Stimulated activated CD8-positive, alpha-beta memory T cell treated with anti-CD3 and anti-CD28 coated beads, Interleukin-2, amount 100 ng/mL, for 48 hours (primary cell): ENCODE results near the gene NACA2.
A peak's percentile ranks its signal among the peaks of the same experiment; 100 is the strongest.
"Not testable (repeated sequence)": the region's sequence is repeated elsewhere in the genome, so short reads cannot be mapped to it uniquely, and the experiment has no call there.

Source experiments
- DNase-seq, 2 donors: peaks; one replicate each; pipeline ENCODE4 v3.0.0-alpha.2; 2020; ENCODE audit warnings: low read depth in 2 of 2

The NACA2 gene

GRCh38 chr17:61591018-61591417 lies at the start of gene NACA2:
Gene NACA2, minus strand, starts transcription at chr17:61591219. Its CDS starts 39 bp downstream, at chr17:61591180.
- DNase-seq: no peak

GRCh38 chr17:61639818-61640217 lies 48.8 kb upstream of the NACA2 start:
- DNase-seq: no peak

- DNase-seq: no peak
Measured at GRCh38 chr17:61638087-61638486, 47.1 kb upstream of the NACA2 start.

- DNase-seq: peak; percentile 4 to 34
Measured at GRCh38 chr17:61635913-61636432, 45.0 kb upstream of the NACA2 start.

- no peak for DNase-seq
Measured at GRCh38 chr17:61634942-61635538, 44.0 kb upstream of the NACA2 start.

GRCh38 chr17:61634011-61634539 lies 43.1 kb upstream of the NACA2 start:
- no peak for DNase-seq

- DNase-seq: no peak
Measured at GRCh38 chr17:61632826-61633225, 41.8 kb upstream of the NACA2 start.

- DNase-seq: no peak
Measured at GRCh38 chr17:61631800-61632199, 40.8 kb upstream of the NACA2 start.

GRCh38 chr17:61628158-61628557 lies 37.1 kb upstream of the NACA2 start:
- not testable (repeated sequence) for DNase-seq

- DNase-seq: no peak
Measured at GRCh38 chr17:61627658-61628057, 36.6 kb upstream of the NACA2 start.

- DNase-seq: no peak
Measured at GRCh38 chr17:61627125-61627524, 36.1 kb upstream of the NACA2 start.

GRCh38 chr17:61625564-61625963 lies 34.5 kb upstream of the NACA2 start:
- no peak for DNase-seq

GRCh38 chr17:61624951-61625350 lies 33.9 kb upstream of the NACA2 start:
- no peak for DNase-seq

- no peak for DNase-seq
Measured at GRCh38 chr17:61621317-61621716, 30.3 kb upstream of the NACA2 start.

- DNase-seq: no peak
Measured at GRCh38 chr17:61619953-61620352, 28.9 kb upstream of the NACA2 start.

- DNase-seq: no peak
Measured at GRCh38 chr17:61619493-61619892, 28.5 kb upstream of the NACA2 start.

- no peak for DNase-seq
Measured at GRCh38 chr17:61618950-61619349, 27.9 kb upstream of the NACA2 start.

- no peak for DNase-seq
Measured at GRCh38 chr17:61617330-61617729, 26.3 kb upstream of the NACA2 start.

GRCh38 chr17:61616783-61617182 lies 25.8 kb upstream of the NACA2 start:
- DNase-seq: no peak

- DNase-seq: no peak
Measured at GRCh38 chr17:61614219-61614618, 23.2 kb upstream of the NACA2 start.

- no peak for DNase-seq
Measured at GRCh38 chr17:61611323-61611722, 20.3 kb upstream of the NACA2 start.

- DNase-seq: no peak
Measured at GRCh38 chr17:61605692-61606091, 14.7 kb upstream of the NACA2 start.

GRCh38 chr17:61601297-61601696 lies 10.3 kb upstream of the NACA2 start:
- no peak for DNase-seq

GRCh38 chr17:61600621-61601020 lies 9.6 kb upstream of the NACA2 start:
- no peak for DNase-seq
